Measurements from ENCODE around the gene PPP2R1B. TPM values are rescaled to one million over a fixed set of nuclear protein-coding genes. Genes with fewer than 3 reads are reported as not detected.
A peak's percentile ranks its signal among the peaks of the same experiment; 100 is the strongest.

The PPP2R1B gene
- total RNA-seq, 1 donor from 2014 or later: 7.8 TPM

DNA sequence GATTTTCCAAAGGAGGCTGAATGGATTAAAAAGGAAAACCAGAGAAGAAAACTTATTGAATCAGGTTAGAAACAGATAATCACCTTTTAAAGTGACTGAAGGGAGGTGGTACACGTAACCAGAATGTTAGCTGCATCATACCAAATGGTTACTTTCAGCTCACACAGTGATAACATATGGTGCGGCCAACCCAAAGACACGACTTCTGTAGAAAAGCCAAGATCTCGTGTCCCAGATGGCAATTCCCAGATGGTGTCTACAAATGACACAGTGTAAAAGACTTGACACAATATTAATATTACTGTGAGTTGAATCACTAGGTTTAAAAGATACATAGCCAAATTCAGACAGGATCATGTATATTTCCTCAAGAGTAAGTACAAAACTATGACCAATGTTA is 5.2 kb downstream of the PPP2R1B start:
- ATAC-seq: no peak
- DNase-seq (ENCODE audit: missing footprints): no peak
- intact Hi-C loops (cut with DNase I): no loop called here

GRCh38 chr11:111759778-111760407 is 6.3 kb downstream of the PPP2R1B start:
- ATAC-seq (no peak), DNase-seq (ENCODE audit: missing footprints) (no peak)
- intact Hi-C loops (cut with DNase I): loop anchor here (2.0 kb wide), 1 partner anchor 25 kb away; no protein-coding TSS in a partner anchor

- intact Hi-C loops (cut with DNase I): loop anchor here (2.0 kb wide), 1 partner anchor 25 kb away; no protein-coding TSS in a partner anchor
- ATAC-seq: no peak
- no peak for DNase-seq (ENCODE audit: missing footprints)
Measured at GRCh38 chr11:111759376-111759775, 6.8 kb downstream of the PPP2R1B start.

DNA sequence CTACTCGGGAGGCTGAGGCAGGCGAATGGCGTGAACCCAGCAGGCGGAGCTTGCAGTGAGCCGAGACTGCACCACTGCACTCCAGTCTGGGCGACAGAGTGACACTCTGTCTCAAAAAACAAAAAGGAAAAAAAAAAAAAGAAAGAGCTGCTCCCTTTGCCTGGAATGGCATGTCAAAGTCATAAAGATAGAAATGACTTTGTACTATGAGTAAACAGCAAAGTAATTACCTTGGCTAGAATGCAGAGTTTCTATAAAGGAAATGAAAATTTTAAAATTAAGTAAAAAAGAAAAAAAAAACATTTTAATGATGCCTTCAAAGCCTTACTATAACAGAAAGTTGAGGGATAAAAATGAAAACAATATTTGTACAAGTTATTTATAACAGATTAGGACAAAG is 10.1 kb downstream of the PPP2R1B start:
- intact Hi-C loops (cut with DNase I): no loop called here
- no peak for DNase-seq (ENCODE audit: missing footprints)
- ATAC-seq: no peak

GRCh38 chr11:111749646-111750045 is 16.5 kb downstream of the PPP2R1B start:
- intact Hi-C loops (cut with DNase I): no loop called here
- ATAC-seq (no peak), DNase-seq (ENCODE audit: missing footprints) (no peak)

DNA sequence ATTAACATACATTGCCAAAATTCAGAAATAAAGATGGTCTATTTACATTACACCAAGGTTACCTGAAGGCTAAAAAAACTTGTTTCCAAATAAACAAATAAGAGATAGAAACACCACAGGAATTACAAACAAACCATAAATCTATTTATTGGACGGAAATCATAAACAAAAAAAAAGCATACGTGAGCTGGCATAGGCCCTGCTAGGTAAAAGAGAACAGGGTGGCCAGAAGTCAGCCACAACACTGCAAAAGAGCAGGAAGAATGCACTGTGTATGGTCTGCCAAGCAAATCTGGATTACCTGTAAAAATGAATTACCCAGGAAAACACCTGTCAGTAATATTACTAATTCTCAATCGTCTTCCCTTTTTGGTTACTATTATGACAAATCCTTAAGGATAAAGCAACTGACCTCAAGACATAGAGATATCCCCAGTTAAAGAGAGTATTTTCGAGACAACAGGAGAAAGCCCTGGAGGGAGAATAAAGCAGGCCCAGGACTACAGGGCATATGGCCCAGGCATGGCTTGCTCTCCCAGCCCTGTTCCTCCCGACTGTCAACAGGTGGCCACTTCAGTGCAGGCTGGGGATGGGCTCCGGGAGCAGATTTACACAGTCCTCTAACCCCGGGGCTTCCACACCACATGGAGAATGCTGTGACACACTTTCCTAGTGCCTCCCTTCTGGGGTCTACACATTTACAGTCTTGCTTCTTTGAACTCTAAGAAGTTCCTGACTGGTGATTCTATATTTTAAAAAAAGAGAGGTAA is 18.0 kb downstream of the PPP2R1B start:
- no peak for ATAC-seq
- intact Hi-C loops (cut with DNase I): no loop called here
- no peak for DNase-seq (ENCODE audit: missing footprints)

DNA sequence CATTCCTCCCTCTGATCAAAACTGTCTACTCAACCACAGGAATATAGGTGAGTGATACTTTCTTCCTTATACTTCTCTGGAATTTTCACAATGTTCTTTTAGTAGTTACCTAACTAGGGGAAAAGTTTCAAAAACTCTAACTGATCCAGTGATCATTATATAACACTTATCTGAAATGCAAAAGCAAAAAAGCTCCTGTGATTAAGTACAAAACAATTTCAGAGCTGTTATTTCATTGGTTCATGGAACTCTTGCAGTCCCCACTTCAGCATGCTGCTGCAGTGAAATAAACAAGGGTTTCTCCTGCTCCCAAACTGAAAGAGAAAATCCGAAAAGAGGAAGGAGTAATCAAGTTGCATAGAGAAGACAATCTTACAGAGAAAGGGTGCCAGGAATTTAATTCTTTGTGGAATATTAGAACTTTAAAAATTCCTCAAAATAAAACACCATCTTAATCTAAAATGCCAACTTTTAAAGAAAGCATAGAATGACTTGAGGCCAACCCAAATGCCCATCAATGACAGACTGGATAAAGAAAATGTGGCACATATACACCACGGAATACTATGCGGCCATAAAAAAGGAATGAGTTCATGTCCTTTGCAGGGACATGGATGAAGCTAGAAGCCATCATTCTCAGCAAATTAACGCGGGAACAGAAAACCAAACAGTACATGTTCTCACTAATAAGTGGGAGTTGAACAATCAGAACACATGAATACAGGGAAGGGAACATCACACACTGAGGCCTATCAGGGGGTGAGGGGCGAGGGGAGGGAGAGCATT is 20.3 kb downstream of the PPP2R1B start:
- DNase-seq (ENCODE audit: missing footprints) (no peak), ATAC-seq (no peak)
- intact Hi-C loops (cut with DNase I): no loop called here

DNA sequence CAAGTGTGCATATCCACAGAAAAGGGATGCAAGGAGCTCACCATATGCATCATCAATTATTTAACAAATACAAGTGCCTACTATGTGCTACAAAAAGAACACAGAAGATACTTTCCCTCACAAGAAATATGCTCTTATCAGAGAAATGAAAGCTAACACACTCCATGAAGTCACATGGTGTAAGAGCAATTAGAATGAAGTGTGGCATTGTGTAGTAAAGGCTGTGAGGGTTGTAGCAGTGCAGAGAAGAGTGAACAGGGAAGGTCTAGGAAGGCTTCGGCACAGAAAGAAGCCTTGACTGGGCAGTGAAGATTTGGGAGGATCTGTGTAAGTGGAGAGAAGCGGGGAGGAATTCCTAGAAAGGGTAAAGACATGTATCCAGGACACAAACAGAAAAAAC is 22.5 kb downstream of the PPP2R1B start:
- no peak for ATAC-seq
- intact Hi-C loops (cut with DNase I): no loop called here
- no peak for DNase-seq (ENCODE audit: missing footprints)

- ATAC-seq (no peak), DNase-seq (ENCODE audit: missing footprints) (no peak)
- intact Hi-C loops (cut with DNase I): no loop called here
Measured at GRCh38 chr11:111741751-111742150, 24.4 kb downstream of the PPP2R1B start.

DNA sequence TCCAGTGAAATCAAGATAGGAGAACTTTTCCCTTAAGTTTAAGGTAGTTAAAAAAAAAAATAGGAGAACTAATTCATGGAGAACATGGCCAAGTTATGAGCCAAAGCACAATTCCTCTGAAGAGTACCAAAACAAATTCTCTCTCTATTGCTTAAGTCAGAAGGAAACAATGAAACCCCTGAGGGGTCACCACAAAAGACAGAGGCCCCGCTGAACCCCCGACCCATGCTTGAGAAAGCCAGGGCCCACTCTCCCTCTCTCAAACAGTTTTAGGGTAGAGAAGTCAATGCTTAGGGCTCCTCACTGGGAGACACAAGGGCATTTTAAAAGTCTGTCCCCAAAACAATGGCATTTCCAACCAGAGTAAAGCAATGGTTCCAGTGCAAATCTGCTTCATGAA is 26.9 kb downstream of the PPP2R1B start:
- ATAC-seq: no peak
- intact Hi-C loops (cut with DNase I): no loop called here
- DNase-seq (ENCODE audit: missing footprints): no peak

DNA sequence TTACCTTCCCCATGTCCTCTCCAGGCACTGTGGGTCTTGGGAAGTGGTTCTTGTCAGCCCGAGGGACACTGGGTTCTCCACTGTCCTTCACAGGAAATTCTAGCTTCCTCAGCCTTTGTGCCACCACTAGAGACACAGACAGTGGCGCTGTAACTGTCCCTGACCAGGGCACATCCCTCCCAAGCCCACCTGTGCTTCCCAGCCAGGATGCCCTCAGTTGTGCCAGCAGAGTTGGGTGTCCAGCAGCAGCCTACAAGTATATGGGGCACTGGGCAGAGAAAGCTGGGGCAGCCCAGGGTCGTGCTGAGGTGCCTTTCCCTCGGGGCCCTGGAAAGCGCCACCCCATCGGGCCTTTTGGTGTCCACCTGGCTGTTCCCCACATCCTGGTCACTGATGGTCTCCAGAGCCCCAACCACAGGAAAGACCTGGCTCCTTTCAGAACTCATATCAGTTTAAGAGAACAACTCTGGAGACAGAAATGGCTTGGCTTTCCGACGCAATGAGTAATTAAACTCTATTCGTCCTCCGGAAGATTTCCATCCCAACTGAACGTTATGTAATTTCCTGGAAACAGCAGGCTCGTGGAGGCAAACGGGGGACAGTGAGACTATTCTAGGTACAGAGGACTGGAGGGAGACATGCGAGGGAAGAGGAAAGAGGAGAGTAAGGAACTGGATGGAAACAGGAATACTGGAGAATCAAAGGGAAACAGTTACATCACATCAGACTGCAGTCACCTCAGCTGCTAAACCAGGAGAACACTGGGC is 28.6 kb downstream of the PPP2R1B start:
- intact Hi-C loops (cut with DNase I): no loop called here
- DNase-seq (ENCODE audit: missing footprints) (no peak), ATAC-seq (peak; percentile 6)

DNA sequence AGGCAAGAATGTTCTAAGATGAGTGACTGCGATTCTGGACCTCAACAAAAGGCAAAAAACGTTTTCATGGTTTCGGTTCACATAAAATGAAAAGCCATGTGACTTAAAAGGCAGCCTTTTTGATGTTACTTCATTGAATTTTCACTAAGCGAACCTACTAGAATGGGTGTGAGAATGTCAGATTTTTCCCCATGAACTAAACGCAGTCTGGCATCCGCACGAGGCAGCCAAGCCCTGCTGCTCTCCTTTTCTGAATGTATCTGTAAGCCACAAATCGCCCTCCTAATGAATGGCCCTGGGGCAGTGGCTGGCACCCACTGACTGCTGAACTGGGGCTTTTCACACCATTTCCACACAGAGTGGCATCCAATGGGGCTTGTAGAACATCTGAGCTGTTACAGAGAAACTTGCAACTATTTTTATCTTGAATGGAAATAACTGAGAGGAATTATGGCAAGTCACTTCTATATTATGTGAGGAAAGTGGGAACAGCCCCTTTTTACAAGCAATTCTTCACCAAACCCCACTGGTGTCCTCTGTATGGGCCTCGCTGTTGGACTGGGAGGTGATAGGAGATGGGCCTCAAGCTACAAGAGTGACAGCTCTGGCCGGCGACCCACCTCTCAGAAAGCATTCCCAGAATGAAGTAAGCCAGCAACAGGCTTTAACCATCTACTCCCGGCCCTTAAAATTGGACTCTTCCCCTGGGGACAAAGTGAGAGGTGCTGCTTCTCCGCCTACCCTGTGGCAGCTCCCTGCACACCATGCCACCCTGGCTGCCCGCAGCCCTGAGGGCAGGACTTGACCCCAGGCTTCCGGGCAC is 29.4 kb downstream of the PPP2R1B start:
- intact Hi-C loops (cut with DNase I): no loop called here
- DNase-seq (ENCODE audit: missing footprints): no peak
- no peak for ATAC-seq

GRCh38 chr11:111736181-111736590 is 30.0 kb downstream of the PPP2R1B start:
- ATAC-seq: no peak
- no peak for DNase-seq (ENCODE audit: missing footprints)
- intact Hi-C loops (cut with DNase I): no loop called here

- DNase-seq (ENCODE audit: missing footprints) (peak; percentile 81), ATAC-seq (peak; percentile 77)
- intact Hi-C loops (cut with DNase I): loop anchor here (2.0 kb wide), 1 partner anchor 23 kb away; no protein-coding TSS in a partner anchor
Measured at GRCh38 chr11:111735262-111736116, 30.7 kb downstream of the PPP2R1B start.

GRCh38 chr11:111734954-111735261 is 31.3 kb downstream of the PPP2R1B start:
- ATAC-seq (no peak), DNase-seq (ENCODE audit: missing footprints) (no peak)
- intact Hi-C loops (cut with DNase I): loop anchor here (2.0 kb wide), 1 partner anchor 24 kb away; no protein-coding TSS in a partner anchor

DNA sequence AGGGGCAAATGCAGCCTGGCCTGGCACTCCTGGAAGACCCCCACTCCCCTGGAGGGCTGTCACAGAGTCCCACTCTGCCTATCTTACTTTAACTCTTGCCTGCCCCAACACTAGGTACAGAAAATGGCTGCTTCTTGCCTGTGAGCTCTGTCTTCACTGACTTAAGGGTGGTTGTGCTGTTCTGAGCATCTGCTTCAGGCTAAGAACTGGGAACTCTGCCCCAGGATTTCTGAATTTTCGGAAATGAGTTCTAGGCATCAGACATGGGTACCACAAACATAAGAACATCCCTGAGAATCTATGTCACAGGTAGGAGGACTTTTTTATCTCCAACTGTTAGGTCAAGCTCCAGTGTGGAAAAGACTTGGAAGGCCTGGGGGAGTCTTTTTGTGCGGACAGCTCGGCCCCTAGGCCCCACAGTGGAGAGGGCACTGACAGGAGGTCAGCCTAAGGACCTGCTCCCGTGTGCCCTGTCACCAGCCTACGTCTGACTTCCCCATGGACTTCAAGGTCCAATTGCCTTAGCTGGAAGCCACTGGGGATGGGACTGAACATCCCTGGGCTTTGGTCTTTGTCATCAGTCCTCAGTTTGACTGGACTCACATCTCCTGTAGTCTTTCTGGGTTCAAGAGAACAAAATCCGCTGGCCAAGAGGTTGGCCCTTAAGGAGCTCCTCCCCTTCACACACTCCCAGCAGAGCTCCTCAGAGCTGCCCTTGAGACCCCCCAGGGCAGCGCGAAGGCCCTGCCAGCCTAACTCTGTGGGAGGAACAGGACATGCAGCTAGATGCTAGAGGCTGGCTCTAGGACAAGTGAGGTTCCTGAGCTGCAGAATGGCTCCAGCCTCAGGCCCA is 31.9 kb downstream of the PPP2R1B start:
- DNase-seq (ENCODE audit: missing footprints): no peak
- no peak for ATAC-seq
- intact Hi-C loops (cut with DNase I): loop anchor here (2.0 kb wide), 1 partner anchor 24 kb away; no protein-coding TSS in a partner anchor
